ENCODE measurements around the gene RALGPS1.

Gene RALGPS1

GRCh38 chr9:127154003-127154389 lies 239.4 kb downstream of the RALGPS1 start:
- DNase-seq (ENCODE audit: low read depth in 2 of 2): no peak
- H3K4me3 ChIP-seq (replicated peaks in 1 of 2; ENCODE audit: low read depth in 2 of 2, low read length in 2 of 2): no peak overlapping the region
- TF ChIP-seq, protein P1, sequence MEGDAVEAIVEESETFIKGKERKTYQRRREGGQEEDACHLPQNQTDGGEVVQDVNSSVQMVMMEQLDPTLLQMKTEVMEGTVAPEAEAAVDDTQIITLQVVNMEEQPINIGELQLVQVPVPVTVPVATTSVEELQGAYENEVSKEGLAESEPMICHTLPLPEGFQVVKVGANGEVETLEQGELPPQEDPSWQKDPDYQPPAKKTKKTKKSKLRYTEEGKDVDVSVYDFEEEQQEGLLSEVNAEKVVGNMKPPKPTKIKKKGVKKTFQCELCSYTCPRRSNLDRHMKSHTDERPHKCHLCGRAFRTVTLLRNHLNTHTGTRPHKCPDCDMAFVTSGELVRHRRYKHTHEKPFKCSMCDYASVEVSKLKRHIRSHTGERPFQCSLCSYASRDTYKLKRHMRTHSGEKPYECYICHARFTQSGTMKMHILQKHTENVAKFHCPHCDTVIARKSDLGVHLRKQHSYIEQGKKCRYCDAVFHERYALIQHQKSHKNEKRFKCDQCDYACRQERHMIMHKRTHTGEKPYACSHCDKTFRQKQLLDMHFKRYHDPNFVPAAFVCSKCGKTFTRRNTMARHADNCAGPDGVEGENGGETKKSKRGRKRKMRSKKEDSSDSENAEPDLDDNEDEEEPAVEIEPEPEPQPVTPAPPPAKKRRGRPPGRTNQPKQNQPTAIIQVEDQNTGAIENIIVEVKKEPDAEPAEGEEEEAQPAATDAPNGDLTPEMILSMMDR (IDR thresholded peaks at IDR 0.05; ENCODE audit: low read depth, low read length): no peak

GRCh38 chr9:127154390-127155191 lies 240.0 kb downstream of the RALGPS1 start:
- DNase-seq (ENCODE audit: low read depth in 2 of 2): peak; percentile 82
- no peak overlapping the region for H3K4me3 ChIP-seq (replicated peaks in 1 of 2; ENCODE audit: low read depth in 2 of 2, low read length in 2 of 2)
- TF ChIP-seq, protein P1 (IDR thresholded peaks at IDR 0.05; ENCODE audit: low read depth, low read length): no peak

- TF ChIP-seq, protein P1 (IDR thresholded peaks at IDR 0.05; ENCODE audit: low read depth, low read length): no peak
- H3K4me3 ChIP-seq (replicated peaks in 1 of 2; ENCODE audit: low read depth in 2 of 2, low read length in 2 of 2): no peak overlapping the region
- DNase-seq (ENCODE audit: low read depth in 2 of 2): no peak
Measured at GRCh38 chr9:127155314-127155960, 240.9 kb downstream of the RALGPS1 start.

GRCh38 chr9:127158786-127159324 lies 244.3 kb downstream of the RALGPS1 start:
- TF ChIP-seq, protein P1 (IDR thresholded peaks at IDR 0.05; ENCODE audit: low read depth, low read length): no peak
- no peak overlapping the region for H3K4me3 ChIP-seq (replicated peaks in 1 of 2; ENCODE audit: low read depth in 2 of 2, low read length in 2 of 2)
- no peak for DNase-seq (ENCODE audit: low read depth in 2 of 2)

DNA sequence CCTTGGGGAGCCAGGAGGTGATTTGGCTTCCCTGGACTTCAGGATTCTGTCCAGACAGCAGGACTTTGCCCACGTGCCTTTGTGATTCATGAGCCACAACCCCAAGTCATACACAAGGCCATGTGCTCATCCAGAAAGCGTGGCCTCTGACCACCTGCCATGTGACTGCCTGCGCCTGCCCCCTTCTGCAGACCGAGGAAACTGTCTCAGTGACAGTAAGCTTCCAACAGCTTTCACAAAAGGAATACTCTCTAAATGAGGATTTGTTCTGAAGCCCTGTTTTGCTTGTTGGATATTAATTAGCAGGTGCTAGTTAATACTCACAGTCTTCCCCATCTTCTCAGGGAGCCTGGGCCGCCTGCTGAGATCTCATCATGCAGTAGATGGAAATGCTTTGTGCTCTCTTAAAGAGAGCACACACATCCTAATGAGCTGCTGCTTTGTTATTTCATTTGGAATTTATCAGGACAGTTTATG lies 244.8 kb downstream of the RALGPS1 start:
- TF ChIP-seq, protein P1 (IDR thresholded peaks at IDR 0.05; ENCODE audit: low read depth, low read length): peak; percentile 43
- no peak overlapping the region for H3K4me3 ChIP-seq (replicated peaks in 1 of 2; ENCODE audit: low read depth in 2 of 2, low read length in 2 of 2)
- DNase-seq (ENCODE audit: low read depth in 2 of 2): peak; percentile 70 to 93

GRCh38 chr9:127159949-127160610 lies 245.5 kb downstream of the RALGPS1 start:
- TF ChIP-seq, protein P1 (IDR thresholded peaks at IDR 0.05; ENCODE audit: low read depth, low read length): no peak
- no peak overlapping the region for H3K4me3 ChIP-seq (replicated peaks in 1 of 2; ENCODE audit: low read depth in 2 of 2, low read length in 2 of 2)
- no peak for DNase-seq (ENCODE audit: low read depth in 2 of 2)
